WI38 (cell line): ENCODE measurements around the gene KAT5.
"Not testable (repeated sequence)": the region's sequence is repeated elsewhere in the genome, so short reads cannot be mapped to it uniquely, and the experiment has no call there.

Experiments
- H3K4me3 ChIP-seq: 2 replicates; pipeline ENCODE4 v1.5.1; 2011; ENCODE audit warnings: low read depth, mild to moderate bottlenecking, control low read depth, low read length
- CTCF ChIP-seq: IDR thresholded peaks from 2 replicates; pipeline ENCODE4 v1.5.1; 2012; ENCODE audit warnings: low read depth, mild to moderate bottlenecking, control low read depth, low read length

The KAT5 gene

DNA sequence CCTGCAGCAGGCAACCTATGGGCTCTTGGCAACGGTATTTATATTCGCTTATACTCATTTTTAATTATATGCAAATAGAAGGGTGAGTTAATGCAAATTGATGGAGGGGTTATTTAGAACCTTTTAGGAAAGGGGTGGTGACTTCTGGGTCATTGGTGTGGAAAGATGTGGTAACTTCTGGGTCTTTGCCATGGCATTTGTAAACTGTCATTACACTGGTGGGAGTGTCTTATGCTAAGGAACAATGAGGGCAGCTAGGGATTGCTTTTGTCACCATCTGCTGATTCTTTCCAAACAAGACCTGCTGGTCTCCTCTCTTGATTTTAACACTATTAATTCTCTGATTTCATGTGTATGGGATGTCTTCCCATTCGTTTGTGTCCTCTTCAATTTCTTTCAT lies 11.7 kb upstream of the KAT5 start:
- no peak for TF ChIP-seq CTCF
- no peak overlapping the region for H3K4me3 ChIP-seq

DNA sequence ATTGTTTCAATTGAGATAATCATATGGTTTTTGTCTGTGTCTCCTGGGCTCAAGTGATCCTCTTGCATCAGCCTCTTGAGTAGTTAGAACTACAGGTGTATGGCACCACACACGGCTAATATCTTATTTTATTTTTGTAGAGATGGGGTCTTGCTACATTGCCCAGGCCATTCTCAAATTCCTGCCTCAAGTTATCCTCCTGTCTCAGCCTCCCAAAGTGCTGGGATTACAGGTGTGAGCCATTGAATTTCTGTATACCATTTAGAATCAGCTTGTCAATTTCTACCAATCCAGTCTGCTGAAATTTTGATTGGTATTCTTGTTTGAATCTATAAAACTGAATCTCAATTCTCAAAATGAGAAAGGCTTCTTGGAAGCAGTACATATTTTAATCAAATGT lies 10.4 kb upstream of the KAT5 start:
- no peak for TF ChIP-seq CTCF
- no peak overlapping the region for H3K4me3 ChIP-seq

- no peak overlapping the region for H3K4me3 ChIP-seq
- no peak for TF ChIP-seq CTCF
Observed at GRCh38 chr11:65703846-65704245, 8.2 kb upstream of the KAT5 start.

DNA sequence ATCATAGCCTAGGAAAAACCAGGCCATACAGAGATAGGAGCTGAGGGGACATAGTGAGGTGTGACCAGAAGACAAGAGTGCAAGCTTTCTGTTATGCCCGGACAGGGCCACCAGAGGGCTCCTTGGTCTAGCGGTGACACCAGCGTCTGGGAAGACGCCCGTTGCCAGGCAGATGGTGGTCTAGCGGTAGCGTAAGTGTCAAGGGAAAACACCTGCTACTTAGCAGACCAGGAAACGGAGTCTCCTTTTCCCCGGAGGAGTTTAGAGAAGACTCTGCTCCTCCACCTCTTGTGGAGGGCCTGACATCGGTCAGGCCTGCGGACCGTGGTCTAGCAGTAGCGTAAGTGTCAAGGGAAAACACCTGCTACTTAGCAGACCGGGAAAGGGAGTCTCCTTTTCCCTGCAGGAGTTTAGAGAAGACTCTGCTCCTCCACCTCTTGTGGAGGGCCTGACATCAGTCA lies 5.7 kb upstream of the KAT5 start:
- peak; percentile 28; the same call in 1 of the 2 replicates for TF ChIP-seq CTCF
- H3K4me3 ChIP-seq = not testable (repeated sequence)

GRCh38 chr11:65707002-65707401 lies 5.0 kb upstream of the KAT5 start:
- H3K4me3 ChIP-seq = not testable (repeated sequence)

DNA sequence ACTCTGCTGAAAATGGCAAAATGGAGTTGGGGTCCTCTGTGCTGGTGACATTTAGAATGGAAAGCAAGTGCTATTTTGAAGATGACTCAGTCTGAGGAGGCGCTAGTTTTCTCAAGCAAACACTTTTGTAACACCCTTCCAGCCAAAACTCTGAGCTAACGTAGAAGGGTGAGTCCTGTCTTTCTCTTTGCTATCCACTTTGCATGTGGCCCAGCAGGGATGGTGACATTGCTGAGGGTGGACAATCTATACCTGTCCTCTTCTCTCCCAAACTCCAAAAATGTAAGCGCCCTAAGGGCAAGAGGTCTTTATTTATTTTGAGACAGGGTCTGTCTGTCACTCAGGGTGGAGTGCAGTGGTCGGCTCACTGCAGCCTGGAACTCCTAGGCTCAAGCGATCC lies 3.6 kb upstream of the KAT5 start:
- H3K4me3 ChIP-seq = no peak overlapping the region
- TF ChIP-seq CTCF = no peak

DNA sequence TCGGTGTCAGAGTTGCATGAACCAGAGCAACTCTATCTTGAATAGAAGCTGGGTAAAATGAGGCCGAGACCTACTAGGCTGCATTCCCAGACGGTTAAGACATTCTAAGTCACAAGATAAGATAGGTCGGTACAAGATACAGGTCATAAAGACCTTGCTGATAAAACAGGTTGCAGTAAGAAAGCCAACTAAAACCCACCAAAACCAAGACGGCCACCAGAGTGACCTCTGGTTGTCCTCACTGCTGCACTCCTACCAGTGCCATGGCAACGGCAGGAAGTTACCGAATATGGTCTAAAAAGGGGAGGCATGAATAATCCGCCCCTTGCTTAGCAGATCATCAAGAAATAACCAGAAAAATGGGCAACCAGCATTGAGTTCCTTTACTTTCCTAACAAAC lies 2.4 kb upstream of the KAT5 start:
- no peak overlapping the region for H3K4me3 ChIP-seq
- no peak for TF ChIP-seq CTCF

GRCh38 chr11:65710421-65710820 lies 1.6 kb upstream of the KAT5 start:
- no peak overlapping the region for H3K4me3 ChIP-seq
- TF ChIP-seq CTCF = no peak
